ENCODE results near the gene ZNF77. TPM values are rescaled to one million over a fixed set of nuclear protein-coding genes. Genes with fewer than 3 reads are reported as not detected.
"Not testable (repeated sequence)": the region's sequence is repeated elsewhere in the genome, so short reads cannot be mapped to it uniquely, and the experiment has no call there.

ZNF77 gene
- total RNA-seq, 1 donor from 2014 or later: 9.9 TPM

GRCh38 chr19:2969104-2969504 lies 24.3 kb upstream of the ZNF77 start:
- peak overlapping the region; percentile 92 for H3K27ac Mint-ChIP-seq
- peak overlapping the region; percentile 34 for H3K4me3 Mint-ChIP-seq
- no peaks in the 10 kb centered on the region for H3K36me3 Mint-ChIP-seq
- H3K27me3 Mint-ChIP-seq (ENCODE audit: low read depth): peaks cover under 1% of the 10 kb centered on the region
- no peaks in the 10 kb centered on the region for H3K9me3 Mint-ChIP-seq
- peak in 1 of 2 experiments; percentile 45 for DNase-seq (ENCODE audit: low spot score in 2 of 2, unreplicated experiment in 2 of 2)
- no peak for TF ChIP-seq CTCF (IDR thresholded peaks at IDR 0.05; ENCODE audit: unreplicated experiment)
- H3K4me1 Mint-ChIP-seq: peaks cover 23% of the 10 kb centered on the region

DNA sequence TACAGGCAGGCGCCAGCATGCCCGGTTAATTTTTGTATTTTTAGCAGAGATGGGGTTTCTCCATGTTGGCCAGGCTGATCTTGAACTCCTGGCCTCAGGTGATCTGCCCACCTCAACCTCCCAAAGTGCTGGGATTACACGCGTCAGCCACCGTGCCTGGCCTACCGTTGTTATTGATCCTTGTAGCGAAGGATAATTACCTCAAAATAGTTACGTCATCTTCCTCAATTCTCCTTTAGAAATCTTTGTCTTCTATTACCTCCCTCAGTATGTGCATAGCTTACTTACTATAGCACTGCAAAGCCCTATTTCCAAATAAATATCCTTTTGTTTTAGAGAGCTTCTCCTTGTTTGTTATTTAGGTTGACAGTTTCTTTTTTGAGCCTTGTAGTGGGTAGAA lies 23.2 kb upstream of the ZNF77 start:
- TF ChIP-seq CTCF (IDR thresholded peaks at IDR 0.05; ENCODE audit: unreplicated experiment): no peak
- H3K27me3 Mint-ChIP-seq (ENCODE audit: low read depth): no peaks in the 10 kb centered on the region
- H3K4me1 Mint-ChIP-seq: peaks cover 20% of the 10 kb centered on the region
- no peaks in the 10 kb centered on the region for H3K9me3 Mint-ChIP-seq
- H3K4me3 Mint-ChIP-seq: no peak overlapping the region
- DNase-seq (ENCODE audit: low spot score in 2 of 2, unreplicated experiment in 2 of 2): no peak
- H3K27ac Mint-ChIP-seq: peak overlapping the region; percentile 9
- H3K36me3 Mint-ChIP-seq: no peaks in the 10 kb centered on the region

DNA sequence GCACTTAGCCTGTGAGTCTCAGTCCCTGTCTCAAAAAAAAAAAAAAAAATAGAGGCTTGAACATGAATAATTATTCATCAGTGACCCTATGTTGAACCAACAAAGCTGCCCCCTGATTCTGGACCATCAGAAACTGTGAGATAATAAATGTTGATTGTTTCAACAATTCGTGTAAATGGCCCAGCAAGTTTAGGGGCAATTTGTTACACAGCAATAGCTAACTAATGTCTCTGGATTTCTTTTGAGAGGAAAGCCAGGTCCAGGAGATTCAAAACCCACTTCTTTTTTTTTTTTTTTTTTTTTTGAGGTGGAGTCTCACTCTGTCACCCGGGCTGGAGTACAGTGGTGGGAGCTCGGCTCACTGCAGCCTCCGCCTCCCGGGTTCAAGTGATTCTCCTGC lies 20.1 kb upstream of the ZNF77 start:
- H3K36me3 Mint-ChIP-seq: no peaks in the 10 kb centered on the region
- H3K4me1 Mint-ChIP-seq: peaks cover 17% of the 10 kb centered on the region
- TF ChIP-seq CTCF (IDR thresholded peaks at IDR 0.05; ENCODE audit: unreplicated experiment): no peak
- H3K9me3 Mint-ChIP-seq: no peaks in the 10 kb centered on the region
- no peak for DNase-seq (ENCODE audit: low spot score in 2 of 2, unreplicated experiment in 2 of 2)
- no peaks in the 10 kb centered on the region for H3K27me3 Mint-ChIP-seq (ENCODE audit: low read depth)
- H3K4me3 Mint-ChIP-seq: no peak overlapping the region
- no peak overlapping the region for H3K27ac Mint-ChIP-seq

DNA sequence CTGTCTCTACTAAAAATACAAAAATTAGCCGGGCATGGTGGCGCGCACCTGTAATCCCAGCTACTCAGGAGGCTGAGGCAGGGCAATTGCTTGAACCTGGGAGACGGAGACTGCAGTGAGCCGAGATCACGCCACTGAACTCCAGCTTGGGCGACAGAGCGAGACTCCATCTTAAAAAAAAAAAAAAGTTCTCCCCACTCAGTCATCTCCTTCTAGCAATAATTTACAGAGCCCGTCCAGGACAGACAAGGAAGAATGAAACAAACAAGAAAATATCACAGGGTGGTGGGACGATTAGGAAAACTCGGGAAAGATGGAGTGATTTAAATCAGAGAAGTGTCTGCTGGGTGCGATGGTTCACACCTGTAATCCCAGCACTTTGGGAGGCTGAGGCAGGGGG lies 18.9 kb upstream of the ZNF77 start:
- H3K36me3 Mint-ChIP-seq, H3K4me3 Mint-ChIP-seq: not testable (repeated sequence)

DNA sequence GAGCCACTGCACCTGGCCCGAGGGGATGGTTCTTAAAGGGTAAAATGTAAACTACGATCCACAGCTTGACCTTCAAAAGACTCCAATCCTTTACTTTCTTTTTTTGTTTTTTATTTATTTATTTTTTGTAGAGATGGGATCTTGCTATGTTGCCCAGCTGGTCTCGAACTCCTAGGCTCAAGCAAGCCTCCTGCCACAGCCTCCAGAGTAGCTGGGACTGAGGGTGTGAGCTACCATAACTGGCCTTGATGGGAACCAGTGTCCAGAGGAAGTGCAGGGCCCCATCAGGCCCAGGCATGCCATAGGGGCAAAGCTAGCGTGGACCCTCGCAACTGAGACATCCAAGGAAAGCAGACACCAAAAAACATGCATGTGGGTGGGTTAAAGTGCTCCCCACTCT lies 18.4 kb upstream of the ZNF77 start:
- TF ChIP-seq CTCF (IDR thresholded peaks at IDR 0.05; ENCODE audit: unreplicated experiment): no peak
- DNase-seq (ENCODE audit: low spot score in 2 of 2, unreplicated experiment in 2 of 2): no peak
- Mint-ChIP-seq H3K4me1 (peaks cover 5% of the 10 kb centered on the region), H3K27ac (no peak overlapping the region), H3K9me3 (no peaks in the 10 kb centered on the region), H3K27me3 (ENCODE audit: low read depth) (peaks cover 1% of the 10 kb centered on the region), H3K36me3 (no peaks in the 10 kb centered on the region), H3K4me3 (no peak overlapping the region)

More for the DNA sequence above, 18.9 kb upstream of the ZNF77 start:
- not testable (repeated sequence) for H3K27me3 Mint-ChIP-seq (ENCODE audit: low read depth); H3K9me3 Mint-ChIP-seq; H3K4me1 Mint-ChIP-seq; DNase-seq (ENCODE audit: low spot score in 2 of 2, unreplicated experiment in 2 of 2); H3K27ac Mint-ChIP-seq

GRCh38 chr19:2962018-2962670 lies 17.4 kb upstream of the ZNF77 start:
- DNase-seq (ENCODE audit: low spot score in 2 of 2, unreplicated experiment in 2 of 2): no peak
- peak overlapping the region; percentile 85 for H3K27ac Mint-ChIP-seq
- H3K9me3 Mint-ChIP-seq: no peaks in the 10 kb centered on the region
- H3K4me3 Mint-ChIP-seq: no peak overlapping the region
- peaks cover 3% of the 10 kb centered on the region for H3K4me1 Mint-ChIP-seq
- no peaks in the 10 kb centered on the region for H3K36me3 Mint-ChIP-seq
- peak; percentile 96 for TF ChIP-seq CTCF (IDR thresholded peaks at IDR 0.05; ENCODE audit: unreplicated experiment)
- peaks cover 1% of the 10 kb centered on the region for H3K27me3 Mint-ChIP-seq (ENCODE audit: low read depth)
